ENCODE data around the gene PODNL1. TPM values are rescaled to one million over a fixed set of nuclear protein-coding genes. Genes with fewer than 3 reads are reported as not detected.

The PODNL1 gene
- total RNA-seq, 1 experiment from 2014 or later: not detected

- peaks cover 36% of the 10 kb centered on the region for H3K36me3 Mint-ChIP-seq (ENCODE audit: insufficient read depth, unreplicated experiment)
- no peaks in the 10 kb centered on the region for H3K27me3 Mint-ChIP-seq (ENCODE audit: insufficient read depth, unreplicated experiment)
- no peaks in the 10 kb centered on the region for H3K9me3 Mint-ChIP-seq (ENCODE audit: unreplicated experiment)
- Histone ChIP-seq H3K4me3 (ENCODE audit: low read depth, low read length) (no peak overlapping the region), H3K9me3 (no peaks in the 10 kb centered on the region), H3K27me3 (replicated peaks; ENCODE audit: control insufficient read depth, insufficient read depth, low read length) (no peaks in the 10 kb centered on the region), H3K36me3 (ENCODE audit: control insufficient read depth, insufficient read depth, low read length) (0 out of 2 replicates have a peak, but pooled peaks cover 1% of the 10 kb centered on the region), H3K4me1 (peaks cover 7% of the 10 kb centered on the region; the same call in 1 of the 2 replicates)
- intact Hi-C loops (cut with micrococcal nuclease; ENCODE audit: unreplicated experiment): no loop called here
- ChIA-PET POLR2A (interaction anchor here (0.7 kb wide), 1 partner anchor 177 kb away, joined by 4 read pairs; no protein-coding TSS in a partner anchor), CTCF (no interaction called here)
- H3K27ac Mint-ChIP-seq (ENCODE audit: unreplicated experiment): no peak overlapping the region
- BruUV-seq (replicated peaks): no TSS peak
- no peak for DNase-seq
- no peak overlapping the region for H3K4me3 Mint-ChIP-seq (ENCODE audit: unreplicated experiment)
- no peaks in the 10 kb centered on the region for H3K4me1 Mint-ChIP-seq (ENCODE audit: low read depth, unreplicated experiment)
- TF ChIP-seq CTCF (IDR thresholded peaks at IDR 0.05; ENCODE audit: insufficient read depth in 1 of 2, low read depth in 1 of 2, low read length in 1 of 2, severe bottlenecking in 1 of 2, unreplicated experiment in 1 of 2): no peak
These were observed 29.5 kb downstream of the PODNL1 start for GRCh38 chr19:13908674-13909073.

DNA sequence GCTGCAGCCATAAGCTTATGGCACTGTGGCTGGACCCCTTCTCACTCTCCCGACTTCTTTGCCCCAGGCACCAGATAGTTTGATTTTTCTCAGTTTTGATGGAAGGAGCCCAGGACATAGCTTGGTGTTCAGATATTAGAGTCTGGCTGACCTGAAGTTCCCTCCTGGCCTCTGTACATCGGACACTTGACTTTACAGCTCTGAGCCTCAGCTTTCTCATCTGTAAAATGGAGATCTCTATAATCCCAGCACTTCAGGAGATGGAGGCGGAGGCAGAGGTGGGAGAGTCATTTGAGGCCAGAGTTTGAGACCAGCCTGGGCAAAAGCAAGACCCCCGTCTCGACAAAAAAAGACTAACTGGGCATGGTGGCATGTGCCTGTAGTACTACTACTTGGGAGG is 31.3 kb downstream of the PODNL1 start:
- CTCF ChIA-PET: interaction anchor here (0.6 kb wide), 2 partner anchors 26 to 135 kb away, joined by 3 read pairs; no protein-coding TSS in a partner anchor
- H3K36me3 ChIP-seq (ENCODE audit: control insufficient read depth, insufficient read depth, low read length): 0 out of 2 replicates have a peak, but pooled peaks cover 1% of the 10 kb centered on the region
- POLR2A ChIA-PET: interaction anchor here (0.6 kb wide), 1 partner anchor 109 kb away, joined by 3 read pairs; no protein-coding TSS in a partner anchor
- H3K36me3 Mint-ChIP-seq (ENCODE audit: insufficient read depth, unreplicated experiment): peaks cover 25% of the 10 kb centered on the region
- TSS peak; percentile 52 for BruUV-seq (replicated peaks)
- intact Hi-C loops (cut with micrococcal nuclease; ENCODE audit: unreplicated experiment): no loop called here
- peak overlapping the region; percentile 92 for H3K27ac Mint-ChIP-seq (ENCODE audit: unreplicated experiment)
- H3K4me3 Mint-ChIP-seq (ENCODE audit: unreplicated experiment): peak overlapping the region; percentile 85
- no peaks in the 10 kb centered on the region for H3K4me1 Mint-ChIP-seq (ENCODE audit: low read depth, unreplicated experiment)
- peak overlapping the region; percentile 86 for H3K4me3 ChIP-seq (ENCODE audit: low read depth, low read length)
- H3K27me3 Mint-ChIP-seq (ENCODE audit: insufficient read depth, unreplicated experiment): no peaks in the 10 kb centered on the region
- H3K9me3 Mint-ChIP-seq (ENCODE audit: unreplicated experiment): no peaks in the 10 kb centered on the region
- no peaks in the 10 kb centered on the region for H3K27me3 ChIP-seq (replicated peaks; ENCODE audit: control insufficient read depth, insufficient read depth, low read length)
- peaks cover 7% of the 10 kb centered on the region; the same call in 1 of the 2 replicates for H3K4me1 ChIP-seq
- H3K9me3 ChIP-seq: no peaks in the 10 kb centered on the region
- no peak for DNase-seq
- TF ChIP-seq CTCF (IDR thresholded peaks at IDR 0.05; ENCODE audit: insufficient read depth in 1 of 2, low read depth in 1 of 2, low read length in 1 of 2, severe bottlenecking in 1 of 2, unreplicated experiment in 1 of 2): no peak

- Mint-ChIP-seq H3K4me1 (ENCODE audit: low read depth, unreplicated experiment) (no peaks in the 10 kb centered on the region), H3K27ac (ENCODE audit: unreplicated experiment) (peak overlapping the region; percentile 92), H3K9me3 (ENCODE audit: unreplicated experiment) (no peaks in the 10 kb centered on the region), H3K36me3 (ENCODE audit: insufficient read depth, unreplicated experiment) (peaks cover 25% of the 10 kb centered on the region), H3K27me3 (ENCODE audit: insufficient read depth, unreplicated experiment) (no peaks in the 10 kb centered on the region), H3K4me3 (ENCODE audit: unreplicated experiment) (peak overlapping the region; percentile 85)
- intact Hi-C loops (cut with micrococcal nuclease; ENCODE audit: unreplicated experiment): no loop called here
- ChIA-PET POLR2A (interaction anchor here (0.6 kb wide), 1 partner anchor 109 kb away, joined by 3 read pairs; no protein-coding TSS in a partner anchor), CTCF (interaction anchor here (0.6 kb wide), 2 partner anchors 26 to 136 kb away, joined by 3 read pairs; no protein-coding TSS in a partner anchor)
- 0 out of 2 replicates have a peak, but pooled peaks cover 1% of the 10 kb centered on the region for H3K36me3 ChIP-seq (ENCODE audit: control insufficient read depth, insufficient read depth, low read length)
- TF ChIP-seq CTCF (IDR thresholded peaks at IDR 0.05; ENCODE audit: insufficient read depth in 1 of 2, low read depth in 1 of 2, low read length in 1 of 2, severe bottlenecking in 1 of 2, unreplicated experiment in 1 of 2): no peak
- no peaks in the 10 kb centered on the region for H3K9me3 ChIP-seq
- no TSS peak for BruUV-seq (replicated peaks)
- peaks cover 7% of the 10 kb centered on the region; the same call in 1 of the 2 replicates for H3K4me1 ChIP-seq
- H3K27me3 ChIP-seq (replicated peaks; ENCODE audit: control insufficient read depth, insufficient read depth, low read length): no peaks in the 10 kb centered on the region
- peak; percentile 59 to 71 for DNase-seq
- peak overlapping the region; percentile 86 for H3K4me3 ChIP-seq (ENCODE audit: low read depth, low read length)
These were observed 31.7 kb downstream of the PODNL1 start for GRCh38 chr19:13906521-13906904.

Measured in Caco-2 (cell line).